ENCODE results near the gene ETV5. TPM values are rescaled to one million over a fixed set of nuclear protein-coding genes. Genes with fewer than 3 reads are reported as not detected.

The ETV5 gene
- total RNA-seq, 1 donor from 2014 or later, result 22.9 TPM

DNA sequence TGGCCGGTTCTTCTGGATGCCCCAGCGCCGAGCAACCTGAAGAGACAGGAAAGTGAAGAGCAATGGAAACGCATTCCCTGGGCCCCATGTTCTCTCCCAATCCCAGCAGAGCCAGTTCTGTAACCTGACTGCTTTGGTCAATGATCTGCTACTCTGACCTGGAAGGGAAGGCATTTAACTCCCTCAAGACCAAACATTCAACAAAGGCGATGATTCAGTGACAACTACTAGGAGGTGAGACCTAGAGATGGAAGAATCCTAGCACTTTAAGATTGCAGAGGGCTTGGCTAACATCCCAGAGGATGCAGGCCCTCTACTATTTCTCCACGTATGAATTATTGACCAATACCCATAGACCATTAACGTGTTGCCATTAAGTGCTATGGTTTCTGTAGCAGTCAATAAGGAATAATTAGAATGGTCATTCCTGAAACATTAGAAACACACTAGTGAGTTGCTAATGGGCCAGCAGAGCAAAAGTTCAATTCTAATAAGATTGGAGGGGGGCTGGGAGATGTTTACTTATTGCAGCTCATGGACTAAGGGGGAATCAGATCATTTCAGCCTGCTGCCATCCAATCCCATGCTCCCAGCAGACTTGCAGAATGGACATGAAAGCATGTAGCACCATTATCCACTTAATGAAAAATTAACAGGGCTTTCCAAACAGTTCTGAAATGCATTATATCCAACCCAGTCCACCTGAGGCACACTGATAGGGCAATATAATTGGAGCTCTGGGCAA, 56.6 kb downstream of the ETV5 start:
- Mint-ChIP-seq H3K9me3 (ENCODE audit: low read depth) (no peaks in the 10 kb centered on the region), H3K27me3 (ENCODE audit: low read depth) (no peaks in the 10 kb centered on the region), H3K36me3 (ENCODE audit: low read depth) (peaks cover 22% of the 10 kb centered on the region), H3K4me3 (ENCODE audit: unreplicated experiment) (no peak overlapping the region), H3K27ac (ENCODE audit: unreplicated experiment) (no peak overlapping the region), H3K4me1 (ENCODE audit: low read depth) (no peaks in the 10 kb centered on the region)
- DNase-seq (ENCODE audit: low spot score), result no peak
- TF ChIP-seq, protein P1, sequence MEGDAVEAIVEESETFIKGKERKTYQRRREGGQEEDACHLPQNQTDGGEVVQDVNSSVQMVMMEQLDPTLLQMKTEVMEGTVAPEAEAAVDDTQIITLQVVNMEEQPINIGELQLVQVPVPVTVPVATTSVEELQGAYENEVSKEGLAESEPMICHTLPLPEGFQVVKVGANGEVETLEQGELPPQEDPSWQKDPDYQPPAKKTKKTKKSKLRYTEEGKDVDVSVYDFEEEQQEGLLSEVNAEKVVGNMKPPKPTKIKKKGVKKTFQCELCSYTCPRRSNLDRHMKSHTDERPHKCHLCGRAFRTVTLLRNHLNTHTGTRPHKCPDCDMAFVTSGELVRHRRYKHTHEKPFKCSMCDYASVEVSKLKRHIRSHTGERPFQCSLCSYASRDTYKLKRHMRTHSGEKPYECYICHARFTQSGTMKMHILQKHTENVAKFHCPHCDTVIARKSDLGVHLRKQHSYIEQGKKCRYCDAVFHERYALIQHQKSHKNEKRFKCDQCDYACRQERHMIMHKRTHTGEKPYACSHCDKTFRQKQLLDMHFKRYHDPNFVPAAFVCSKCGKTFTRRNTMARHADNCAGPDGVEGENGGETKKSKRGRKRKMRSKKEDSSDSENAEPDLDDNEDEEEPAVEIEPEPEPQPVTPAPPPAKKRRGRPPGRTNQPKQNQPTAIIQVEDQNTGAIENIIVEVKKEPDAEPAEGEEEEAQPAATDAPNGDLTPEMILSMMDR (IDR thresholded peaks at IDR 0.05), result no peak

DNA sequence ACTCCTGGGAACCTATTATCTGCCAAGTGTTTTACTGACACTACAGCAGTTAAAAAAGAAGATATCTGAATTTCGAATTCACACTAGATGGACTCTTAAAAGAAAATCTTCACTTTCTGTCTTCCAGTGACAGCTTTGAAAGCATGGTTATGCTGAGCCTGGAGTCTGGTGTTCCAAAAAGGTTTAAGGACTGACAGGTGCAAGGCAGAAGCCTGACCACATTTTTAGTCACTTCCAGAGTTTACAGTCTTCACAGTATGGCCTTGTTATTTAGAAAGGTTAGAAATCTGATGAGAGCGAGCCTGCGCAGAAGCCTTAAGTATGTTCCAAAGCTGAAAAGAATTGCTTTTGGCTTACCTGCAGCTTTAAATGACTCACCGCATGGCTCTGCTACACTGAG, 59.9 kb downstream of the ETV5 start:
- peaks cover 18% of the 10 kb centered on the region for H3K36me3 Mint-ChIP-seq (ENCODE audit: low read depth)
- TF ChIP-seq, protein P1 (IDR thresholded peaks at IDR 0.05), result no peak
- no peak overlapping the region for H3K27ac Mint-ChIP-seq (ENCODE audit: unreplicated experiment)
- H3K4me1 Mint-ChIP-seq (ENCODE audit: low read depth), result no peaks in the 10 kb centered on the region
- H3K4me3 Mint-ChIP-seq (ENCODE audit: unreplicated experiment), result no peak overlapping the region
- no peak for DNase-seq (ENCODE audit: low spot score)
- no peaks in the 10 kb centered on the region for H3K9me3 Mint-ChIP-seq (ENCODE audit: low read depth)
- no peaks in the 10 kb centered on the region for H3K27me3 Mint-ChIP-seq (ENCODE audit: low read depth)

DNA sequence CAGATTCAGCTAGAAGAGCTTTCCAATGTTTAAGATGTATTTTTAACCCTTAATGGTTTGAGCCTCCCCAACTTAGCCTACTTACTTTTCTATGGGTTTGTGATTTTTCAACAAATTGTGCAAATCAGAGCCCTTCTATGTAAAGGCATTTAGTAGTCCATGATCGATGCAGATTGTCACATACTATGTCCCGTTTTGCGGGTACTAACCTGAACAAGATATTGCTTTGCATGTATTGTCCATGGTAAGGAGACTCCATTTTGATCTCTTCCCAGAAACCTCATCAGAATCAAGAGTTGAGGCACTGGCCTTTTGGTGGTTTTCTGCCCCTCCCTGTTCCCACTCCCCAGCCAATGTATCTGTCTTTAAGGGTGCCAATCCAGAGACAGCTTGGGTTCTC, 60.8 kb downstream of the ETV5 start:
- DNase-seq (ENCODE audit: low spot score), result no peak
- H3K4me1 Mint-ChIP-seq (ENCODE audit: low read depth), result no peaks in the 10 kb centered on the region
- H3K27ac Mint-ChIP-seq (ENCODE audit: unreplicated experiment), result no peak overlapping the region
- peaks cover 18% of the 10 kb centered on the region for H3K36me3 Mint-ChIP-seq (ENCODE audit: low read depth)
- H3K9me3 Mint-ChIP-seq (ENCODE audit: low read depth), result no peaks in the 10 kb centered on the region
- no peak overlapping the region for H3K4me3 Mint-ChIP-seq (ENCODE audit: unreplicated experiment)
- H3K27me3 Mint-ChIP-seq (ENCODE audit: low read depth), result no peaks in the 10 kb centered on the region
- TF ChIP-seq, protein P1 (IDR thresholded peaks at IDR 0.05), result no peak

DNA sequence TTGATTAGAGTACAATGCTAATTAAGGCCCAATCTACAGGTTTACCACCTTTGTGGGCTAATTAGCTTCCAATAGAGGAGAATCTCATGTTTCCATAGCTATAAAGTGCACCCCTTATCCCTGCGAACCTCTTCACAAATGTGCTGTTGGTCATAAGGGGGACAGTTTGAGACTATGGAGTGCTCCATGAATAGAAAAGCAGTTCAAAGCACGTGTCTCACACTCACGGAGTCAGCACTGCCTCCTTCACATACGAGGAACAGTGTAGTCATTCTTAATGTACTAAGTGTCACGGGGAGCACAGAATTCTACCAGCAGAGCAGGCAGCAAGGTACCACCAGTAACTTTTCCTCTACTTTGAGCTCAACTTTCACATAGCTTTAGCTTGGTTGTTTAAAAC, 62.1 kb downstream of the ETV5 start:
- H3K27me3 Mint-ChIP-seq (ENCODE audit: low read depth), result no peaks in the 10 kb centered on the region
- no peaks in the 10 kb centered on the region for H3K9me3 Mint-ChIP-seq (ENCODE audit: low read depth)
- no peak for DNase-seq (ENCODE audit: low spot score)
- no peaks in the 10 kb centered on the region for H3K4me1 Mint-ChIP-seq (ENCODE audit: low read depth)
- no peak overlapping the region for H3K27ac Mint-ChIP-seq (ENCODE audit: unreplicated experiment)
- no peak overlapping the region for H3K4me3 Mint-ChIP-seq (ENCODE audit: unreplicated experiment)
- TF ChIP-seq, protein P1 (IDR thresholded peaks at IDR 0.05), result no peak
- peaks cover 16% of the 10 kb centered on the region for H3K36me3 Mint-ChIP-seq (ENCODE audit: low read depth)

DNA sequence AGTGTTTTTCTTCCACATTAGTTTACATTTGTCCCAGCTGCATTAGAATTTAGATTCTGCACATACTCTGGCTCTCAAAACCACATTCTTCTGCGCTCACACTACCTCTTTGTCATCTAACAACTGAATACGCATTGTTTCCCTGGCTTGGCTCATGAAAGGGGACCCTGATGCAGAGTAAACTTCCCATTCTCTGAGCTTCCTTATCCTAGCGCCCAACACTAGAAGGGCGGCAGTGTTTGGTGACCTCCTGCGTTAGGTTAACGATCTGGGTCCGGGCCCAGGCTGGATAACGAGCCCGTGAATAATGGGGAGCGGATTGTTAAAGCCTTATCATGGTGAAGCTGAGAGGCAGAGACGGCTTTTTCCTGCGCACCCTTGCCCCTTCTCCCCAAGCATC, 63.9 kb downstream of the ETV5 start:
- DNase-seq (ENCODE audit: low spot score), result no peak
- Mint-ChIP-seq H3K4me1 (ENCODE audit: low read depth) (no peaks in the 10 kb centered on the region), H3K27me3 (ENCODE audit: low read depth) (no peaks in the 10 kb centered on the region), H3K36me3 (ENCODE audit: low read depth) (peaks cover 7% of the 10 kb centered on the region), H3K9me3 (ENCODE audit: low read depth) (no peaks in the 10 kb centered on the region), H3K4me3 (ENCODE audit: unreplicated experiment) (no peak overlapping the region), H3K27ac (ENCODE audit: unreplicated experiment) (no peak overlapping the region)
- TF ChIP-seq, protein P1 (IDR thresholded peaks at IDR 0.05), result no peak

Measured in chondrocyte (in vitro differentiated cells).